GM19328 (cell line): Measurements from ENCODE around the gene PTCD3.
A peak's percentile ranks its signal among the peaks of the same experiment; 100 is the strongest.

ENCODE experiments used
- ATAC-seq: cut with Tn5 transposase; IDR thresholded peaks from one replicate; pipeline ENCODE4 v1.9.1; 2021; ENCODE audit warnings: mild to moderate bottlenecking, moderate library complexity; ENCODE audit not compliant: unreplicated experiment

PTCD3 gene

DNA sequence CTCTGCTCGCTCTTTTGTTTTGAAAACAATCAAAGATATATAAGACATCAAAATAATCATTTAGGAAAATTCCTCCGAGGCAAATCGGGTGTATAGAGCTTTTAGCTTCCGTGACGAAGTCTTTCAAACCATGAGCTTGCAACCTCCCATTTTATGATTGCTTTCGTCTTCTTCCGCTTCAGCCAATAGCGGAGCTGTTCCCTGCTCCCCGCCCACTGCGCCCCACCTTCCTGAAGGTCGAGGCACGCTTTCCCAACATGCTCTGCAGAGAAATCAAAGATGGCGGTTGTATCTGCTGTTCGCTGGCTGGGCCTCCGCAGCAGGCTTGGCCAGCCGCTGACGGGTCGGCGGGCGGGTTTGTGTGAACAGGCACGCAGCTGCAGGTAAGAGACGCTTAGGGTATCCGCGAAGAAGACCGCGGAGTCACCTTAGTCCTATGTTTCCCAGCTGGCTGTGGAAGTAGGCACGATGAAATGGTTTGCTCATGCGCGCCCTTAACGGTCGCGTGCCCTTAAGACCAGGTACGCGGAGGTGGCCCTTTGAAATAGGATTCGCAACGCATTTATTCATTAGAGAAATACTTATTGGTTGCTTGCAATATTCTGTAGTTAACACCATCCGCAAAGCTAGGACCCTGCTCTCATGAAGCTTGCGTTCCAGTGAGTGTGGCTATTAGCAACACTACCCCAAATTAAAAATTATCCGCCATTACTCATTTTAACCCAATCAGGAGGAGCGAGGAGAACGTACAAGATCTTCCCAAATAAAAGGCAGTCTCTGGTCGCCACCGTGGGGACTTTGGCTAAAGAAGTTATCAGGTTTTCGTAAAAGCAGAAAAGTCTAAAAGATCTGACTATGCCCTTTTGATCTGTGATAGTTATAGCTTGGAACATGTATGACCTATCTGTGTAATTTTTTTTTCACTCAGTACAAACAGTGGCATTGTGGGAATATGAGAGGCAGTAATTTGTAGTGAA is at the start of gene PTCD3:
Gene PTCD3, plus strand, starts transcription at position 267 of the 977 bp plus-strand sequence. Its CDS starts 13 bp downstream, at position 280.
- ATAC-seq, result peak; percentile 76

DNA sequence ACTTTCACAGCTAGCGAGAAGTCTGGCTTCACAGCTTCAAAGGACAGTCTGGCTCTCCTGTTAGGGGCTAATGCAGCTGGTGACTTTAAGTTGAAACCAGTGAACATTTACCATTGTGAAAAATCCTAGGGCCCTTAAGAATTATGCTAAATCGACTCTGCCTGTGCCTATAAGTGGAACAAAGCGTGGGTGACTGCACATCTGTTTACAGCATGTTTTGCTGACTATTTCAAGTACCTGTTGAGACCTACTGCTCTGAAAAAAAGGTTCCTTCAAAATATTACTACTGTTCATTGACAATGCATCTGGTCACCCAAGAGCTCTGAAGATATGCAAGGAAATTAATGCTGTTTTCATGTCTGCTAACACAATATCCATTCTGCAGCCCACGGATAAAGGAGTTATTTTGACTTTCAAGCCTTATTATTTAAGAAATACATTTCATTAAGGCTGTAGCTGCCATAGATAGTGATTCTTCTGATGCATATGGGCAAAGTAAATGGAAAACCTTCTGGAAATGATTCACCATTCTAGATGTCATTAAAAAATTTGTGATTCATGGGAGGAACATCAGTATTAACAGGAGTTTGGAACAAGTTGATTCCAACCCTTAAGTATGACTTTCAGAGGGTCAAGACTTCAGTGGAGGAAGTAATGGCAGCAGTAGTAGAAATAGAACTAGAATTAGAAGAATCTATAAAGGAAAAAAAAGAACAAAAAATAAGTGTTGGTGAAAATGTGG is 49.3 kb upstream of the PTCD3 start:
- ATAC-seq, result no peak

- no peak for ATAC-seq
These were observed 44.0 kb upstream of the PTCD3 start for GRCh38 chr2:86062043-86062442.

- ATAC-seq, result no peak
These were observed 42.0 kb upstream of the PTCD3 start for GRCh38 chr2:86064006-86064405.

GRCh38 chr2:86065512-86065911 is 40.5 kb upstream of the PTCD3 start:
- no peak for ATAC-seq

DNA sequence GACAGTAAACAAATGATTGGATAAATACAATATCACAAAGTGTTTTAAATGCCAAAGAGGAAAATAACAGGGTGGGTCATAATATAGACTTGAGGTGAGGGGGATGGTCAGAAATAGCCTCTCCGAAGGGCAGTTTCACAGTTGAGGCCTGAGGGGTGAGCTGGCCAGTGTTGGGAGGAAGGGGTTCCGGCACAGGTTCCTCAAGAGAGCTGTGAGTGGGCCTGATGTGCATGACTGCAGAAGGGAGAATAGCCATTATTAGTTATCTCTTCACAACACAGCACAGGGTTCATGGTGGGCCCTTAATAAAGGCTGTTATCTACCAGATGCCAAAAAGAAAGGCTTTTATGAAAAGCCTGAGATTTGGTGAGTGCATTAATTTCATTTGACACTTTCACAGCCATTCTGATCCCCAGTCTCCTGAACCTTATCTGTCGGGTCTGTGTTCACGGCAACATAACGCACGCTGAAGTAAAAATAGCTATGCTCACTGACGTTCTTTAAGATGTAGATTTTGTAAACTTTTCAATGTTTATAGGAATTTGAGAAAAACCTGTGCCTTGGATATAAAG is 39.9 kb upstream of the PTCD3 start:
- no peak for ATAC-seq

DNA sequence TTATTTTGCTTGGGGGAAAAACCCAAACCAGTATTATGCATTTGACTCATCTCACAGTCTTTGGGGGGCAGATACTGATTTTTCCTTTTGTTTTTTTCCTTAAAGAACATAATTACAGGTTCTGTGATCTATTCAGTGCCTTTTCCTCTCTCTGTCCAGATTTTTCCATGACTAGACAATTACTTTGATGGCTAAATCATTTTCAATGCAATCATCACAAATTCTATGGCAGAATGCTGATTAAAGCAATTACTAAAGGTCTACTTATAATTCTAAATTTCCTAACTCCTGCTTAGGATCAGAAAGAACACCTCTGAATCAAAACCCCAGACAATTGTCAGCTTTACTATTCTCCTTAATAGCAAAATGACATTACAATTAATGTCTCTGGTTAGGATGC is 39.1 kb upstream of the PTCD3 start:
- no peak for ATAC-seq

- ATAC-seq, result no peak
These were observed 37.9 kb upstream of the PTCD3 start for GRCh38 chr2:86068136-86068588.

GRCh38 chr2:86068648-86069047 is 37.4 kb upstream of the PTCD3 start:
- no peak for ATAC-seq

DNA sequence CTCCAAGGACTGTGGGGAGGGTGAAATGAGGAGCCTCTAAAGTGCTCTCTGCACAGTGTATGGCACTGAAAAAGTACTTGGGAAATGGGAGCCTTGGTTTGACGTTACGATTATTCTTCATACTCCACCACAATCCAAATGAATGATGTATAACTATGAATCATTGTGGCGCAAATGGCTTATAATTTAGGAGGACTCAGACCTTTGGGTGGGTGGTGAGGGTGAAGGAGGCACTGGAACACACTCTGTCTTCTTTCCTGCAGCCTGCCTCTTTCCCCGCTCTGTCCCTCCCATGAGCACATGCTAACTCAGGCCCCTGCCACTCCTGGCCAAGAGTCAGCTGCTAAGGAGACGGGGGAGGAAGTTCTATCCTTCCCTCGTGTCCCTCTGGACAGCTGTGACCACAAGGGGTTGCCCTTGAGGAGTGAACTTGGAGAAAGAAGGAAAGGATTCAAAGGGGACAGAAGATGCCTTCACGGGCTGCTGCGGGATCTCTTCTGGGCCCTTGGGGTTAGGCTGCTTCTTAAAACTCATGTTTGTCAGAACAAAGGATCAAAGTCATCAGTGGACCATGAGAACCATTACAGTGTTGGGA is 36.8 kb upstream of the PTCD3 start:
- ATAC-seq, result no peak

DNA sequence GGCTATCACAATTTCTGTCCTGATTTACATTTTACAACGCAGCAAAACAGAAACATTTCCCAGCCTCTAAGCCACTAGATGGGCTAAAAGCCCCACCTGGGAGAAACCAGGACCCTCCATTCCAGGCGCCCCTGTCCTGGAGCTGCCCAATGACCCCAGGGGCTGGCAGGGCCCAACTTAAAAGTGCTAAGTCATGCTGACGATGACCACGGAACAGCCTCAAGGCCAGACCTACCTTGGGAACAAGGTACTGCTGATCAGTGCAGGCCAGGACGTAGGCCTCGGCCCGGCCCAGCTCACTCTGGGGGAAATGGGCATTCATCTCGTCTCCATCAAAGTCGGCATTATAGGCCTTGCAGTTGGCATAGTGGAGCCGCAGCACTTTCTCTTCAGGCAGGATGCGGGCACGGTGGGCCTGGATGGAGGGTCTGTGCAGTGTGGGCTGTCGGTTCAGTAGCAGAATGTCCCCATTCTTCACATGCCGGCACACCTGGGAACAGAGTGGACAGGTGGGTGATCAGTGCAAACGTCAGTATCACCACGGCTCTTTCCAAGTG is 36.2 kb upstream of the PTCD3 start:
- ATAC-seq, result no peak

DNA sequence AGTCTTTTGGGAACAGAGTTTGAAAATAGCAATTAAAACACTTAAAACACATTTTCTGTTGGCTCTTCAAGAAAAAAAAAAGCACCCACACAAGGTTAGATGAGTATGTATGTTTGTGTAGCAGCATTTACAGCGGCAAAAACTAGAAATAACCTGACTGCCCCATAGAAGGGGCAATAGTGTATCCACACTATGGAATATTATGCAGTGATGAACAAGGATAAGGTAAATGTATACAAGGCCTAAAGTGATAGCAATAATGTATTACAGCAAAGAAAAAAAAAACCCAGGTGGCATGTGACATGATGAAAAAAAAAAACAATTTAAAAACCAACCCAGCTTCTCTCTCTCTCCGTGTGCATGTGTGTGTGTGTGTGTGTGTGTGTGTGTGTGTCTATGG is 35.2 kb upstream of the PTCD3 start:
- ATAC-seq, result no peak

GRCh38 chr2:86072271-86072858 is 33.7 kb upstream of the PTCD3 start:
- ATAC-seq, result no peak

GRCh38 chr2:86073225-86073624 is 32.8 kb upstream of the PTCD3 start:
- ATAC-seq, result no peak

DNA sequence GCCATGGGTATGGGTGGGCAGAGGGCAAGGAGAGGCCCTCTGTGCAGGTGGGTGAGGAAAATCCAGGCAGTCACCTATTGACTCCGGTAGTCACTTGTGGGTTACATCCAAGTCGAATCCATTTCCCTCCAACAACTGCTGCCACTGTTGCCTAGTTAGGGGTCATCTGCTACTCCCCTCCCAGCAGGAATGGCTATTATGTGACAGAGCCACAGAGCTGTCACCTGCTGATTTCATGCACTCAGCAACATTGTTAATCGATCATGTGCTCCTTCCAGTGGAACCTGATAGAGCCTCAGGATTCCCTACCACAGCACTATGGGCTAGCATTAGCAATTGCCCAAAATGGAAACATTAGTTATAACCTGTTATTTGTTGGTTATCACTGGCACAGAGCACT is 31.8 kb upstream of the PTCD3 start:
- no peak for ATAC-seq

GRCh38 chr2:86074811-86075210 is 31.2 kb upstream of the PTCD3 start:
- ATAC-seq, result no peak

GRCh38 chr2:86075886-86076285 is 30.1 kb upstream of the PTCD3 start:
- no peak for ATAC-seq

- ATAC-seq, result no peak
These were observed 27.1 kb upstream of the PTCD3 start for GRCh38 chr2:86078774-86079545.
